GM19351 (cell line): ENCODE measurements around the gene SKIL.

ENCODE experiments used
- ATAC-seq: cut with Tn5 transposase; IDR thresholded peaks from one replicate; pipeline ENCODE4 v1.9.1; 2021; ENCODE audit warnings: mild to moderate bottlenecking, moderate library complexity; ENCODE audit not compliant: unreplicated experiment

Gene SKIL

DNA sequence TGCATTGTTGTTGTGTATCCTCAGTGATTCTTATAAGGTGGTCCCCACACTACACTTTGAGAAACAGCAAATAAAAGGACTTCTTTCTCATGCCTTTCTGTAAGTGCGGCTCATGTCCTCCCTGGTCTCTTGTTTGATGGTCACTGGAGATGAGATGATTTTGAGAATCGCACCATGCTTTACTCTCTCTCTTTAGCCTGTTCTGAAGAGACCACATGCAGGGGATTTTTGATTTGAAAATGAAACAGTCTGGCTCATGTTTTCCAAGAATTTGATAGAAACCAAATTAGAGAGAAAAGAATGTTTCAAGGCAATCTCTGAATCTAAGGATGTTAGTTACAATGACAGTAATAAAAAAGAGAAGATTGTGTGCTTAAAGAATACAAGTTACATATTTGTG lies 79.2 kb downstream of the SKIL start:
- ATAC-seq = no peak

DNA sequence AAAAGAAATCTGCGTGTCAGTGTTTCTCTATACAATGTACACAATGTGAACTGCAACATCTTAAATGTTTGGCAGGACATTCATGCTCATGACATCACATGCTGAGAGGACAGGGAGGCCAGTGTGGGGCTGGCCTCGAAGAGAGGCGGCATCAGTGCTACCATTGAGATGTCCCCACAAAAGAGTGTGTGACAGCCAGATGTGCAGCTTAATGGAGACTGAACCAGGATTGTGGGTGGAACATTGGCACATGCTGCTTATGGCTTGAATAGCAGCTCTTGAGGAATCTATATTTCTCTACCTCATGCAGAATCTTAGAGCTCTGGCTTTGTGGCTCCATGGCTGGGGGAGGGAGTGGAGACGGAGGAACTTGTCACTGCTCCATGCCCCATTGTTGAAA lies 79.7 kb downstream of the SKIL start:
- ATAC-seq = no peak

DNA sequence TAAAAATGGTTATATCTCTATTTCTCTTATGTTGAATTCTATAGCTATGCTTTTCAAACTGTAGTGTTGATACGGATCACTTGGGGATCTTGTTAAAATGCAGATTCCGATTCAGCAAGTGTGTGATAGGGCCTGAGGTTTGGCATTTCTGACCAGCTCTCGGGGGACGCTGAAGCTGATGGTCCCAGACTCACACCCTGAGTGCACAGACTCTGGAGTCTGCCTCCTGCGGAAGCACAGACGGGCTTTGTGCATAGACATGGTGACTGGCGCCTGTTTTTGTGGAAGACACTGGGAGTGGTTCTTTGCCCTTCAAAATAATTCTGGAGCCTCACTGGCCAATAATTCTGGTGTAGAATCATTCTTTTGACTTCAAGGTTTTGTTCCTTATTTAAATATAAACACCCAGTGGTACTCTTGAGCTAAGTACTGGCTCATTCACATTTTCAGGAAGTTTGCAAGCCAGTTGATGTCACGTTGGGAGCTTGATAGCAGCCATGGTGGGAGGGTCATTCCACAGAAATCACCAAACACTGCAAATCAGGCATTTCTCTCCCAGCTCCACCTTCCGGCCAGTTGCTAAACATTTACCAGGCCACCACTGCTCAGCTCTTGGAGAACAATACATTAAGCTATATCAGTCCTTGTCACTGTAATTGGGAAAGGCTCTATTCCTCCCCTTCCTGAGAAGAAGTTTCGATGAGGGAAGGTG lies 80.3 kb downstream of the SKIL start:
- no peak for ATAC-seq

DNA sequence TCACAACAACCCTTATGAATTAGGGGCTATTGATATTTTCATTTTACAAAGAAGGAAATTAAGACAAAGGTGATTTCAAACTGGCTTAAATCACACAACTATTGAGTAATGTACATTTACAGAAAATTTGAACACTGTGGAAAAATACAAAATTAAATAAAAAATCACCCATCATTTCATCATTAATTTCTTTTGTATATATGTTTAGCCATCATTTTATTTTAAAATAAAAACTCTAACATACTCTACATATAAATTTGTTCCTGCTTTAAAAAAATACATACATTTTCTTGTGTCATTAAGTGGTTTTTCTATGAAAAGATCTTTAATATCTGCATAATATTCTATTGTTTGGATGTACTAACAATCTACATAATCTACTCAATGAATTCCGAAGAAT lies 81.3 kb downstream of the SKIL start:
- ATAC-seq = no peak

DNA sequence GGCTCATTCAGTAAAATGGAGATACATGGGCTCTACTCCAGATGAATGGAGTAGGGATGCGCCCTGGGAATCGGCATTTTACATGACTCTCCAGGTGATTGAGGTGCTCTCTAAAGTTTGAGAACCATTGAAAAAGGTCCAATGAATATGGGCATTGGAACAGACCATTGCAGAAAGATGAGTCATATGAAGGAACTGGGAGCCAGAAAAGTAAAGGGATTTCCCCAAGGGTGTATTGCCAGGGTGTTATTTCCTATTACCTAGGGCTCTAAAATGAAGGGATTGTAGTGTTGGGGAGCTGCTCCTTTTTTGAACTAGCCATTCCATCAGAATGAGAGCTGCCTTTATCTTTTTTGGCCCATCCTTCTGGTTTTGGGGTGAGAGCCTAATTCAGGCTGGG lies 82.8 kb downstream of the SKIL start:
- ATAC-seq = no peak

DNA sequence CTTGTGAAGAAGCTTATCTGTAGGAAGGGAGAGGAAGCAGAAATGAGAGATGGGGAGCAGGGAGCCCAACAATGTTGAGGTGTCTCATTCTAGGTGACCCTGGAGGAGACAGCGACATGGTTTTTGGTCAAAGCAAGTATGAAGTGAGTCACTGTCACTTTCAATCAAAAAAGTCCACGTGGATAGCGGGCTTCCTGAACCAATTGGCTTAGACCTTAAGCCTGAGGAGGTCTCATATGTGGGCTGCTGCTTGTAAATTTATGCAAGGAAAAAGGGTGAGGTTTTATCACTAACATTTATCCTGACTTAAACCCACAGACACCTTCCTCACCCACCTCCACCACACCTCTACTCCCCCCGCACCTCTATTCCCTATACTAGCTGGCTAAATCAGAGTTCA lies 83.9 kb downstream of the SKIL start:
- ATAC-seq = no peak

DNA sequence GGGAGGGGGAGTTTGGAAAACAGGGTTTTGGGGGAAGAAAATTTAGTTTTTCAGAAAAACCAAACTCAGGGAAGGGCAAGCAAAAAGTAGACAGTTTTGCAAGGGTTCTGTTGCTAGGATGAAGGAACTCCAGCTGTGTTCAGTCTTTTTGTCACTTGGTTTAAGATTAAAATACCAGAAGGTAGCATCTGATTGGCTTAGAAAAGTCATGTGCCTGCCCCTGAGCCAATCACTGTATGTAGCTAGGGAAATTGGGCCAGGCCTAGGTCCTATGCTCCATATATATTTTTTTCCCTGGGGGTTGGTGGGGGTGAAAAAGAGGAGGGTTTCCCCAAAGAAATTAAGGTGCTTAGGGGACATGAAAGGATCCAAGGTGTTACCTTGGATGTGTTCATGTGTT lies 85.4 kb downstream of the SKIL start:
- ATAC-seq = no peak

DNA sequence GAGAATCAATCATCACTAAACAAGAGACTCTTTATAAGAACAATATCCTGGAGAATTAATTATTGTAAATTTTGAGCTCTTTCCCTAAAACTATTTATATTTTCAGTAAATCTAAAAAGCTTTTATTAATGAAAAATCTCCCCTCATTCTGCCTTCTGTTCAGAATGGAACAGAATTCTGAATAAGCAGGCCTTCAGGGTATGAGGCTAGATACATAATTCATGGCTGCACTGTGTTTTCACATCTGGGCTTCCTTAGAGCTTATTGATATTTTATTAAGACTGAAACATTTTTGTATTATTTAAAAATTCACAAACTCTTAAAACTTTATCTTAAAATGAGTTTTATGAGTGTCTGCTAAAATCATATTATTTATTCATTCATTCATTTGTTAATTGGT lies 85.9 kb downstream of the SKIL start:
- ATAC-seq = no peak
